ENCODE results near the gene MRPL52. TPM values are rescaled to one million over a fixed set of nuclear protein-coding genes. Genes with fewer than 3 reads are reported as not detected.
"Not testable (repeated sequence)": the region's sequence is repeated elsewhere in the genome, so short reads cannot be mapped to it uniquely, and the experiment has no call there.

The MRPL52 gene
- total RNA-seq, 2 donors from 2014 or later: 36.2 to 44.6 TPM

DNA sequence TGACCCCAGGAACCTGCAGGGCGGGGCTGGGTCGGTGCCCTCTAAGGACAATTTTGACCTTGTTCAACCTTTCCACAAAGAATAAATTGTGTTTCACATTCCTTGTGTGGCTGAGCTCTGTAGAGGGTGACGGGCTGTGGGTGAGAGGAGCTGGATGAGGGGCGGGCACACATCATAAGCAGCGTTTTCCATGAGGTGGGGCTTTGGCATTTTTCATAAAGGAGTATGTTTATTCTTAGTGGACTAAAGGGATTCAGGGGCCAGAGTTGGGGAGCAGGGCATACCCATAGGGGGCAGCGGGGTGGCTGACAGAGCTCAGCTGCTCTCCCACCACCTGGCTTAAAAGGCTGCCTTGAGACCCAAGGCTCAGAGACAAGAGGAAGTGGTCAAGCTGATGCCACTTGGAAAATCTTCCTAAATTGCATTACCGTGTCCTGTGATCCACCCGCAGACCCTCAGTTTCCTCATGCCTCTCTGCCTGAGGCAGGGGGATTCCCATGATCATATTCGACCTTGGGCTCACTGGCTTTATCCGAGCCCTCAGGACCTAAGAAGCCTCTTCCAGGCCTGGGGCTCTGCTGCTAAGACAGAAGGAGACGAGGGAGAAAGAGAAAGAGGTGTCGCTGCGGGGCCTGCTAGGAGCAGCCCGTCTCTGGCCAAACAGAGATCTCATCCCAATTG is 18.1 kb downstream of the MRPL52 start:
- peaks cover 33% of the 10 kb centered on the region for H3K27me3 Mint-ChIP-seq
- no peak overlapping the region for H3K27ac Mint-ChIP-seq
- no peak for DNase-seq

DNA sequence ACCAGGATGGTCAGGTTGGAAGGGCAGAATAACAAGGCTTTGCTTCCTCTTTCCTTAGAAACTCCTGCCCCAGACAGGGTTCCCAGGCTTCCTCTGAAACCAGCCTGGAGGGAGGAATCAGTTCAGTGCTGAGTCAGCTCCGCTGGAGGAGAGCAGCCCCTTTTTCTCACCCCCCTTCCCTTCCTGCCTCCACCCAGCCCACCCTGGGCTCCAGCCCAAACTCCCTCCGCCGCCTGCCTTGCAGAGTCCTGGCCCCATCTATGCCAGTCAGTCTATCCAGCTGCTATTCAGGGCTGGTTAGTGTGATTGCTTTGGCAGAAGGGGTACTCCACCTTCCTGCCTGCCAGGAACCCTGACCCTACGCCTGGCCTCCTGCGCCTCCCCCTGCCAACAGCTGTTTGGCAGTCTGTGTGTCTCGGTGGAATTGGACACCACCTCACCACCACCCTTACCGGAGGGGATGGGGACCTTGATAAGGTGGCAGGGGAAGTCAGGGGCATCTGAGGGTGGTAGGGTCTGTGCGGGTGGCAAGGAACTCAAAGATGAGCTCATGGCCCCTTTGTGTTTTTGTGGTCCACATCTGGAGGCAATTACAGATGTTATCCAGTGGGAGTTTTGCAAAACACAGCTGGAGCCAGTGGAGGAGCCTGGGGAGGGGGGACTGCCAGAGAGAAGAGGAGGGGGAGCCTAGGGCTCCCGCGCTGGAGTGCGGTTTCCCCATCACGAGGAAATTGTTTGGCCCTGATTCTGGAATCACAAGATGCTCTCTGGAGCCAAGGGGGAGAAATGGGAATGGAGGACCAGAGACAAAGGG is 18.9 kb downstream of the MRPL52 start:
- H3K4me3 Mint-ChIP-seq: no peak overlapping the region
- no peak overlapping the region for H3K27ac Mint-ChIP-seq
- H3K36me3 Mint-ChIP-seq (ENCODE audit: low read depth): no peaks in the 10 kb centered on the region
- DNase-seq: no peak
- H3K9me3 ChIP-seq (ENCODE audit: control insufficient read depth, low read length, poor library complexity, severe bottlenecking): no peaks in the 10 kb centered on the region
- H3K4me1 Mint-ChIP-seq: peaks cover 5% of the 10 kb centered on the region
- no peak for ATAC-seq
- peaks cover 26% of the 10 kb centered on the region for H3K27me3 Mint-ChIP-seq

More for the DNA sequence above, 18.1 kb downstream of the MRPL52 start:
- no peaks in the 10 kb centered on the region for H3K9me3 ChIP-seq (ENCODE audit: control insufficient read depth, low read length, poor library complexity, severe bottlenecking)
- Mint-ChIP-seq H3K36me3 (ENCODE audit: low read depth) (no peaks in the 10 kb centered on the region), H3K4me1 (peaks cover 2% of the 10 kb centered on the region), H3K4me3 (no peak overlapping the region)
- no peak for ATAC-seq

DNA sequence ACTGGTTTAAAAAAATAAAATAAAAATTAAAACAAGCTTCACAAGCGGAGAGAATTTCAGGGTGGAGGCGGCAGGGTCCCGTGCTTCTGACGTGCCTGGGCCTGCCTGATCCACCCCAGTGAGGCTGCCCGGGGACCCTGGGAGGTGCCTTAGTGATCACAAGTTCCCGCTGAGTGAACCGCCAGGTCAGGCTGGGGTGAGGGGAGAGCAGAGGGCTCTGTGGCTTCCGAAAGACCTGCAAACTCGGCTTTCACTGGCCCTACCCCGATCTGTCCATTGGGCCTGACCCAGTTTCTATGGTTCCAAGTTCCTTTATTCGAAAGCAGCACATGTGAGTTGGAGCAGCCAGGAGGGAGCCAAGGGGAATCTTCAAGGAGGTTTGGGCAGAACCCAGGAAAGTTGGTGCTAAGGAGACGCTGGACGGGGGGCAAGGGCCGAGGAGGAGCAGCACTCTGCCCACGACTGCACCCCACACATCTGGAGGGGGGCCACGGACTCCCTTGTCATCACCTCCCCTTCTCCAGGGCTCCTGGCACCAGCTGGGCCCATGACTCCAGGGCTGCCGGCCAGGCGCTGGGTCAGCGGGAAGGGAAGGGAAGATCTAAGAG is 19.6 kb downstream of the MRPL52 start:
- ATAC-seq: no peak
- Mint-ChIP-seq H3K4me3 (no peak overlapping the region), H3K36me3 (ENCODE audit: low read depth) (no peaks in the 10 kb centered on the region)

DNA sequence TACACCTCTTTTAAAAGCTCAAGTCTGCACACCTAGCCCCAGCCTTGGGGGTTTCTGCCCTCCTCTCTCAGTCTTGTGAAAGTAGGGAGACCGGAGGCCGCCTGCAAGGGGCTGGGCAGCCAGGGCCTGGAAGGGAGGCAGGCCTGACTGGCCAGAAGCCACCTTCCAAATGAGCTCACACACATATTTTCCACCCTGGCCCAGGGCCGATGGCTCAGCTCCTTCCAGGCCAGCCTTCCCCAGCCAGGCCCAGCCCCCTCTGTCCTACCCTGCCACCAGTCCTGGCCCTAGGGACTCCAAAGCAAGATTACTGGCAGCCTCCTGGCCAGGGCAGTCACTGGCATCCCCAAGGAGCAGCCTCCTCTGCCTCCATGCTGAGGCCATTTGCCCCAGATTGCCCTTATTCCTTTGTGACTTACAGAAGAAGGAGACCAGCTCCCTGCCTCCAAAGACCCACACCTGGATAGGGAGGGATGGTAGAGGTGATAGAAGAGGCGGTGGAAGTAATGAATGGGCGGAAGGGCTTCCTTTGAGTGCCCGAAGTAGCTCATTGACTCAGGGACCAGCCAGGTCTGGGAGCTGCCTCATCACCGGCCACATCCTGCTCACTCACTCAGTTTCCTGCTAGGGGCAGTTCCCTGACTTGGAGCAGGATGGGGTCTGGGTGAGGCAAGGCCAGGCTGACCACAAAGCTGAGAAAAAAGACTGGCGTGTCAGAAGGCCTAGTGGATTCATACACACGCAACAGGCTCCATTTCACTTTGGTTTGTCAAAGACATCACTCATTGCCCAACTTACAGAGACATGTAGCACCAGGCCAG is 21.5 kb downstream of the MRPL52 start:
- no peak overlapping the region for H3K4me3 Mint-ChIP-seq
- ATAC-seq (no peak), DNase-seq (no peak)
- peaks cover 5% of the 10 kb centered on the region for H3K4me1 Mint-ChIP-seq
- no peak overlapping the region for H3K27ac Mint-ChIP-seq
- peaks cover under 1% of the 10 kb centered on the region for H3K36me3 Mint-ChIP-seq (ENCODE audit: low read depth)
- H3K27me3 Mint-ChIP-seq: peaks cover 10% of the 10 kb centered on the region
- H3K9me3 ChIP-seq (ENCODE audit: control insufficient read depth, low read length, poor library complexity, severe bottlenecking): no peaks in the 10 kb centered on the region

More for the DNA sequence above, 19.6 kb downstream of the MRPL52 start:
- Mint-ChIP-seq H3K27ac (no peak overlapping the region), H3K4me1 (peaks cover 5% of the 10 kb centered on the region), H3K27me3 (peaks cover 23% of the 10 kb centered on the region)
- no peaks in the 10 kb centered on the region for H3K9me3 ChIP-seq (ENCODE audit: control insufficient read depth, low read length, poor library complexity, severe bottlenecking)
- no peak for DNase-seq

DNA sequence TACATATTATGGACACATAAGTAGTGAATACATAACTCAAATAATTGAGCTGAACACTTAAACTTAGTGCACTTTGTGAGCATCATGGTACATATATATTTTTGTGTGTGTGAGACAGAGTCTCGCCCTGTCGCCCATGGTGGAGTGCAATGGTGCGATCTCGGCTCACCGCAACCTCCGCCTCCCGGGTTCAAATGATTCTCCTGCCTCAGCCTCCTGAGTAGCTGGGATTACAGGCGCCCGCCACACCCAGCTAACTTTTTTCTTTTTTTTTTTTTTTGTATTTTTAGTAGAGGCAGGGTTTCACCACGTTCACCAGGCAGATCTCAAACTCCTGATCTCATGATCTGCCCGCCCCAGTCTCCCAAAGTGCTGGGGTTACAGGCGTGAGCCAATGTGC is 22.5 kb downstream of the MRPL52 start:
- DNase-seq; H3K9me3 ChIP-seq (ENCODE audit: control insufficient read depth, low read length, poor library complexity, severe bottlenecking); H3K36me3 Mint-ChIP-seq (ENCODE audit: low read depth); H3K27me3 Mint-ChIP-seq; H3K4me3 Mint-ChIP-seq; H3K27ac Mint-ChIP-seq; H3K4me1 Mint-ChIP-seq; ATAC-seq: not testable (repeated sequence)

DNA sequence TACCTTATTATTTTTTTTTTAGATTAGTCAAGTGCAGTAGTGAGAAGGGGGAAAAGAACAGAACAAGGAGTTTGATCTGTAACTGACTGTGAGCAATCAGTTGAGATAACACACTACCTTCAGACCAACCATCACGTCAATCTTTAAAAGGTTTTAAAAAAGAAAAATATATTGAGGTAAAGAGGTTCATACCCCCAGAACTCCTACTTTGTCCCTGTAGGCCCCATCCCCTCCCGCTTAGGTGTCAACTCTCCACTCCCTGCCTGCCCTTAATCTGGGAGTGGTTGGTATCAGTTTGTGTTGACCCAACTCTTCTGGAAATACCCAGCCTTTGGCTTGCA is 22.9 kb downstream of the MRPL52 start:
- H3K9me3 ChIP-seq (ENCODE audit: control insufficient read depth, low read length, poor library complexity, severe bottlenecking): no peaks in the 10 kb centered on the region
- Mint-ChIP-seq H3K4me1 (peaks cover 6% of the 10 kb centered on the region), H3K27me3 (peaks cover 6% of the 10 kb centered on the region), H3K27ac (no peak overlapping the region), H3K4me3 (peak overlapping the region; percentile 87), H3K36me3 (ENCODE audit: low read depth) (peaks cover 3% of the 10 kb centered on the region)
- ATAC-seq: no peak
- no peak for DNase-seq

DNA sequence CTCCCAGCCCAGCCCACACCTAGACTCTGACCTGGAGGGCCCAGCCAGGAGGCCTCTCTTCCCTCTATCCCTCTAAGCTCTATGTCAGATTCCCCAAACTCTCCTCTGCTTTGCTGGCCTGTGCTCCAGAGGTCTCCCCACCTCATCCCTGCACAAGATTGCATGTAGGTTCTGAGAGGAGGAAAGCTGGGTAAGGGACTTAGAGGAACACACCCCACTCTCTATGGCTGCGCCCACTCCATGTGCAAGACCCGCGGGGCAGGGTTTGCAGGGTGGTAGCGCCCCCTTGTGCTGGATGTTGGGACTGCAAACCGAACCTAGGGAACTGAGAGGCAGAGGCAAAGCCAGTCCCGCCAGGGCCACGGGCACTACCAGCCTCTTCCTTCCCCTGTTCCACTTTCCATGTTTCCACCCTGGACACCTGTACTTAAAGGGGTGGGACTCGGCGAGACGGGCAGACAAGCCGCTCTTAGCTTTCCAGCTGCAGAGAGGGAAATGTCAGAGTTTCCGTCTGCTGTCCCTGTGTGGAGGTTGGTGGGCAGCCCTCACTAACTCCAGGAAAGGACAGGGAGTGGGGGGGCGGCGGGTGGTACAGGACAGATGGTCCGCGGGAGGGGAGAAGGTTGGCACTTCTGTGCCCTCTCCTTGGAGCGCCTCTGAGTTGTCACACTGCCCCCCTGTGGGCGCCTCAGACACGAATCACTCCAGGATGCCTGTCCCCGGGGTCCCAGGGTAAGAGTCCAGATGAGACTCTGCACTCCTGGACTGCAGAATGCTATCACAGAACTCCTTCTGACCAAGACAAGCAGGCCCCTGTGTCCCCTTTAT is 23.5 kb downstream of the MRPL52 start:
- H3K4me1 Mint-ChIP-seq: peaks cover 9% of the 10 kb centered on the region
- peaks cover 3% of the 10 kb centered on the region for H3K36me3 Mint-ChIP-seq (ENCODE audit: low read depth)
- ATAC-seq (peak; percentile 93), DNase-seq (peak; percentile 76 to 94 (median 79))
- H3K9me3 ChIP-seq (ENCODE audit: control insufficient read depth, low read length, poor library complexity, severe bottlenecking): no peaks in the 10 kb centered on the region
- H3K4me3 Mint-ChIP-seq: peak overlapping the region; percentile 87
- H3K27me3 Mint-ChIP-seq: peaks cover 6% of the 10 kb centered on the region
- peak overlapping the region; percentile 39 for H3K27ac Mint-ChIP-seq

DNA sequence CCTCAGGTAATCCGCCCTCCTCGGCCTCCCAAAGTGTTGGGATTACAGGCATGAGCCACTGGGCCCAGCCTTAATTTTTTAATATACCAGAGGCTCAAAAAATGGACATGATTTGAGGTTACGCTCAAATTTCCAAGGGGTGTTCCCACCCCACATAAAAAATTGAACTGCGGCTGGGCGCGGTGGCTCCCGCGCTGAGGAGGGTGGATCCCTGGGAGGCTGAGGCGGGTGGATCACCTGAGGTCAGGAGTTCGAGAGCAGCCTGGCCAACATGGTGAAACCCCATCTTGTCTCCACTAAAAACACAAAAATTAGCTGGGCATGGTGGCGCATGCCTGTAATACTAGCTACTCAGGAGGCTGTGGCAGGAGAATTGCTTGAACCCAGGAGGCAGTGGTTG is 24.6 kb downstream of the MRPL52 start:
- H3K4me3 Mint-ChIP-seq; H3K9me3 ChIP-seq (ENCODE audit: control insufficient read depth, low read length, poor library complexity, severe bottlenecking); ATAC-seq; DNase-seq; H3K27ac Mint-ChIP-seq; H3K27me3 Mint-ChIP-seq; H3K36me3 Mint-ChIP-seq (ENCODE audit: low read depth): not testable (repeated sequence)
- H3K4me1 Mint-ChIP-seq: peaks cover 14% of the 10 kb centered on the region

DNA sequence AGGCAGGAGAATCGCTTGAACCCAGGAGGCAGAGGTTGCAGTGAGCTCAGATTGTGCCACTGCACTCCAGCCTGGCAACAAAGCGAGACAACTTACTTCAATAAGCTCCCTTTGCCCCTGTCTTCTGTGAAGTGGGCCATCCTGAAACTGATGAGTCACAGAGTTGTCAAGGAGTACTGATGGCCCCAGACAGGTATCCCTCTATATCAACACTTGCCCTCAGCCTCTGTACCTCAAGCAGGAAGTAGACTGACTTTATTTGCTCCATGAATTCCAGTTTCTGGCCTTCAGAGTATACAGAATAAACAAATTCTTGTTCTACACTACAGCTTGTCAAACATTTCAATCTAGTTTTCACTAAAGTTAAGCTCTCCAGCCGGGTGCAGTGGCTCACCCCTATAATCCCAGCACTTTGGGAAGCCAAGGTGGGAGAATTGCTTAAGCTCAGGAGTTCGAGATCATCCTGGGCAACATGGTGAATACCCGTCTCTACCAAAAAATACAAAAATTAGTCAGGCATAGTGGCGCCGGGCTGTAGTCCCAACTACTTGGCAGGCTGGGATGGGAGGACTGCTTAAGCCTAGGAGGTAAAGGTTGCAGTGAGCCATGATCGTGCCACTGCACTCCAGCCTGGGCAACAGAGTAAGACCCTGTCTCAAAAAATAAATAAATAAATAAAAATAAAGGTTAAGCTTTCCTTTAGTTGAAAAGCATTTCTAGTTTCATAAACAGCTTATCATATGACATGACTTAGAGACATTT is 25.5 kb downstream of the MRPL52 start:
- Mint-ChIP-seq H3K4me3 (peak overlapping the region; percentile 15), H3K4me1 (peaks cover 14% of the 10 kb centered on the region), H3K27ac (no peak overlapping the region), H3K27me3 (peaks cover 6% of the 10 kb centered on the region), H3K36me3 (ENCODE audit: low read depth) (peaks cover 3% of the 10 kb centered on the region)
- no peaks in the 10 kb centered on the region for H3K9me3 ChIP-seq (ENCODE audit: control insufficient read depth, low read length, poor library complexity, severe bottlenecking)
- DNase-seq (no peak), ATAC-seq (no peak)

DNA sequence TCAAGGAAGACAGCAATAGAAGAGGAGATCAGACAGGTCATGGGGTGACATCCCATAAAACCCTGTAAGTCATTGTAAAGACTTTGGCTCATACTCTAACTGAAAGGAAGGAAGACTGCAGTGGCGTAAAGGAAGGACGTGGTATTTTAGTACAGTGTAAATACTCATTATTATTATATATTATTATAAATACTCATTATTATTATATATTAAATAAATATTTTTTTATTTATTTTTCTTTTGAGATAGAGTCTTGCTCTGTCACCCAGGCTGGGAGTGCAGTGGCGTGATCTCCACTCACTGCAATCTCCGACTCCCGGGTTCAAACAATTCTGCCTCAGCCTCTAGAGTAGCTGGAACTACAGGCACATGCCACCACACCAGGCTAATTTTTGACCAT is 26.7 kb downstream of the MRPL52 start:
- H3K9me3 ChIP-seq (ENCODE audit: control insufficient read depth, low read length, poor library complexity, severe bottlenecking): no peaks in the 10 kb centered on the region
- H3K4me1 Mint-ChIP-seq: peaks cover 12% of the 10 kb centered on the region
- H3K27ac Mint-ChIP-seq: no peak overlapping the region
- ATAC-seq (no peak), DNase-seq (no peak)
- no peak overlapping the region for H3K4me3 Mint-ChIP-seq
- peaks cover 6% of the 10 kb centered on the region for H3K27me3 Mint-ChIP-seq
- peaks cover 3% of the 10 kb centered on the region for H3K36me3 Mint-ChIP-seq (ENCODE audit: low read depth)

DNA sequence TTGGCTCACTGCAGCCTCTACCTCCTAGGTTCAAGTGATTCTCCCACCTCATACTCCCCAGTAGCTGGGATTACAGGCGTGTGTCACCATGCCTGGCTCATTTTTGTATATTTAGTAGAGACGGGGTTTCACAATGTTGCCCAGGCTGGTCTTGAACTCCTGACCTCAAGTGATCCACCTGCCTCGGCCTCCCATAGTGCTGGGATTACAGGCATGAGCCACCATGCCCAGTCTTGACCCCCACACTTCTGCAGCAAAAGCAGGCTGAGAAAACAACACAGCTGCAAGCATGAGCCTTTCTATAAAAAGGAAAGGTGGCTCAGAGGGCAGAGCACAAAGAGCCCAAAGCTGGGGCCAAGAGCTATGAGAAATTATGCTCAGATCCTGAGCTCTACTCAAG is 30.7 kb downstream of the MRPL52 start:
- DNase-seq; H3K27me3 Mint-ChIP-seq; H3K9me3 ChIP-seq (ENCODE audit: control insufficient read depth, low read length, poor library complexity, severe bottlenecking); H3K27ac Mint-ChIP-seq; ATAC-seq; H3K4me3 Mint-ChIP-seq; H3K36me3 Mint-ChIP-seq (ENCODE audit: low read depth): not testable (repeated sequence)
- H3K4me1 Mint-ChIP-seq: peaks cover 13% of the 10 kb centered on the region

DNA sequence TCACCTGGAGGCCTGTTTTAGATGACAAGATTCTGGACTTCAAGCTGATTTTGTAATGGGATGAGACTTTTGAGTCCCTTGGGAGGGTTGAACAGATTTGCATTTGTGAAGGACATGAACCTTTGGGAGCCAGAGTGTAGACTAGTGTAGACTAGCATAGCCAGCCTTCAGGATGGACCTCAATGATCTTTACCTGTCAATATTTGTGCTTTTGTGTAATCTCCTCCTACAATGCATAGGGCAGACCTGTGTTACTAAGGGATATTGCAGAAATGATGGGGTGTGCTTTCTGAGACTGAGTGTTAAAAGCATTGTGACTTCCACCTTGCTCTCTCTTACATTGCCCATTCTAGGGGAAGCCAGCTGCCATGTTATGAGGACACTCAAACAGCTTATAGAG is 32.0 kb downstream of the MRPL52 start:
- Mint-ChIP-seq H3K36me3 (ENCODE audit: low read depth) (no peaks in the 10 kb centered on the region), H3K27me3 (no peaks in the 10 kb centered on the region), H3K27ac (no peak overlapping the region), H3K4me3 (no peak overlapping the region), H3K4me1 (peaks cover 15% of the 10 kb centered on the region)
- DNase-seq: no peak
- no peaks in the 10 kb centered on the region for H3K9me3 ChIP-seq (ENCODE audit: control insufficient read depth, low read length, poor library complexity, severe bottlenecking)
- ATAC-seq: no peak
